OCI-LY1 (cell line): ENCODE data around the gene MAP4K1.

Experiments
- CTCF ChIP-seq: fragments of 200-600 bp; sonication (generic), shearing (Covaris generic); IDR thresholded peaks from 2 replicates; pipeline ENCODE4 v1.5.1; 2017; ENCODE audit warnings: mild to moderate bottlenecking, antibody characterized with exemption, low read length, moderate library complexity, mixed read lengths
- EZH2 ChIP-seq: fragments of 200-600 bp; sonication (generic), shearing (Covaris generic); IDR thresholded peaks from 2 replicates; pipeline ENCODE4 v1.8.0; 2017; ENCODE audit warnings: borderline replicate concordance, mixed run types, mild to moderate bottlenecking, antibody characterized with exemption, low read length, moderate library complexity, mixed read lengths

GRCh38 chr19:38563475-38563874, 54.3 kb downstream of the MAP4K1 start:
- no peak for TF ChIP-seq CTCF
- no peak for TF ChIP-seq EZH2
